Colonic mucosa (tissue), 4 donors: ENCODE measurements around the gene WDR90. TPM values are rescaled to one million over a fixed set of nuclear protein-coding genes. Genes with fewer than 3 reads are reported as not detected.
A peak's percentile ranks its signal among the peaks of the same experiment; 100 is the strongest.

ENCODE experiments used
- DNase-seq: peaks from one replicate; pipeline ENCODE4 v3.0.0-alpha.2; 2020
- H3K27ac ChIP-seq: fragments of 200-600 bp; one replicate; pipeline ENCODE4 v1.8.0; 2021
- H3K27me3 ChIP-seq: fragments of 200-600 bp; one replicate; pipeline ENCODE4 v1.8.0; 2021
- H3K36me3 ChIP-seq: fragments of 200-600 bp; one replicate; pipeline ENCODE4 v1.8.0; 2021
- H3K4me1 ChIP-seq: fragments of 200-600 bp; one replicate; pipeline ENCODE4 v1.8.0; 2021; ENCODE audit warnings: mild to moderate bottlenecking
- H3K4me3 ChIP-seq: fragments of 200-600 bp; one replicate; pipeline ENCODE4 v1.8.0; 2021
- H3K9ac ChIP-seq, 2 donors: one replicate each; pipeline ENCODE4 v1.7.0; 2013; ENCODE audit warnings: control low read depth in 2 of 2, low read depth in 2 of 2, low read length in 2 of 2
- H3K9me3 ChIP-seq: fragments of 200-600 bp; one replicate; pipeline ENCODE4 v1.8.0; 2021
- intact Hi-C: fragments of 100-400 bp; cut with DNase I; formaldehyde crosslinking; loops from one replicate; pipeline ENCODE4 v1.14.1; 2022
- total RNA-seq, 2 donors: library from RNA; stranded (reverse); fragmentation: NEBNext Ultra II Directional in 1 of 2; extraction: Animal tissue kit (Norgen Biotek cat#: 25700) in 1 of 2; gene quantifications; one replicate each; pipeline ENCODE4 v1.2.1, GENCODE V29; 2021
- TF ChIP-seq, protein P1 (sequence below): fragments of 200-600 bp; IDR thresholded peaks from one replicate; pipeline ENCODE4 v1.8.0; 2022; ENCODE audit warnings: antibody characterized with exemption, mild to moderate bottlenecking
- donor health status: healthy.
- donor health status: DM: no; HTN: no; CAD: no.
- donor health status: DM: no; HTN: no; CAD: no.

WDR90 gene
- total RNA-seq, 2 donors from 2014 or later, result 25.1 to 122 TPM

DNA sequence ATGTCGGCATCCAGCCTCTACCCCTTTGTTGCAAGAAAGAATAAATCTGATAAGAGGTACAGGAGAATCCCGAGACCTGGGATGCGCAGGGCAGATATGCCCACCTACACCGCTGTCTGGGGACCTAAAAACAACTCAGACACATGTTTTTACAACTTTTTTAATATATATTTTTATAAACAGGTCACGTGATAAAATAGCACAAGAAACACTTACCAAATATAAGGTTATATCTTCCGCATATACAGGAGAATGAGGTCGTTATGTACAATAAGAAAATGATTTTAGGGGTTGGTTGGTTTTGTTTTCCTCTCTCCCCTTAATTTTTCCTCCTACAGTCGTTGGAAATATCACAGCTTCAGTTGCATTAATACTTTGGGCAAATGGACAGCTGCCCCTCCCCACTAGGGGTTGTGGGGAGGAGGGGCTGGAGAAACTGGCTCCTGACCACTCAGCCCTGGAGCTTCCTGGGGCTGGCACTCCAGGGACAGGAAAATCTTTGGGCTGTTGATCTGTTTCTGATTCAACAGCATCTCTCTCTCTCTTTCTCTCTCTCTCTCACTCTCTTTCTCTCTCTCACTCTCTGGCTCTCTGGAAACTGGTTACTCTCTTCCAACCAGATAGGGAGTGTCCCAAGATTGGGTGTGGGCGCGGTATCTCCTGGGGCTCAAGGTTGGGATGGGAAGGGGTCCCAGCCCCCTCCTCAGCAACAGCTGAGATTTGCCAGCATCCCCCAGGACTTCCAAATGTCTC is 43.4 kb downstream of the WDR90 start:
- Histone ChIP-seq H3K9ac (no peak overlapping the region), H3K9me3 (no peaks in the 10 kb centered on the region), H3K27me3 (peaks cover 23% of the 10 kb centered on the region), H3K4me1 (peaks cover 18% of the 10 kb centered on the region), H3K4me3 (no peak overlapping the region), H3K27ac (no peak overlapping the region), H3K36me3 (no peaks in the 10 kb centered on the region)
- DNase-seq, result no peak
- TF ChIP-seq, protein P1, sequence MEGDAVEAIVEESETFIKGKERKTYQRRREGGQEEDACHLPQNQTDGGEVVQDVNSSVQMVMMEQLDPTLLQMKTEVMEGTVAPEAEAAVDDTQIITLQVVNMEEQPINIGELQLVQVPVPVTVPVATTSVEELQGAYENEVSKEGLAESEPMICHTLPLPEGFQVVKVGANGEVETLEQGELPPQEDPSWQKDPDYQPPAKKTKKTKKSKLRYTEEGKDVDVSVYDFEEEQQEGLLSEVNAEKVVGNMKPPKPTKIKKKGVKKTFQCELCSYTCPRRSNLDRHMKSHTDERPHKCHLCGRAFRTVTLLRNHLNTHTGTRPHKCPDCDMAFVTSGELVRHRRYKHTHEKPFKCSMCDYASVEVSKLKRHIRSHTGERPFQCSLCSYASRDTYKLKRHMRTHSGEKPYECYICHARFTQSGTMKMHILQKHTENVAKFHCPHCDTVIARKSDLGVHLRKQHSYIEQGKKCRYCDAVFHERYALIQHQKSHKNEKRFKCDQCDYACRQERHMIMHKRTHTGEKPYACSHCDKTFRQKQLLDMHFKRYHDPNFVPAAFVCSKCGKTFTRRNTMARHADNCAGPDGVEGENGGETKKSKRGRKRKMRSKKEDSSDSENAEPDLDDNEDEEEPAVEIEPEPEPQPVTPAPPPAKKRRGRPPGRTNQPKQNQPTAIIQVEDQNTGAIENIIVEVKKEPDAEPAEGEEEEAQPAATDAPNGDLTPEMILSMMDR, result no peak
- intact Hi-C loops, result no loop called here

DNA sequence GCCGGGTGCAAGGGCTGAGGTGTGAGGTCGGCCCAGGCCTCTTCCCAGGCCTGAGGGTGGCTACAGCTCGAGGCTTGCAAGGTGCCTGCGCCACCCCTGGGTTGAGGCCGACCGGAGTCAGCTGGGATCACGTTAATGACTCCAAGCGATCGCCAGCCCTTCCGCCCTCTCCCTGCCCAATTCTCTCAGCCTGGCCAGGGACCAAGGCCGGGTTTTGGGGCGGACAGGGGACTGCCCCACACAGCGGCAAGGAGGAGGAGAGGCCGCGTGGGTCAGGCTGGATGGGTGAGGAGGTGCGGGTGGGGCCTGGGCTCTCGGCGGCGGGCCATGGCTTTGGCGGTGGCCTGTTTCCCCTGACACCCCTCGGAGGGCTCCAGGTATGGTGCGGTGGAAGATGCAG is 44.2 kb downstream of the WDR90 start:
- DNase-seq, result no peak
- Histone ChIP-seq H3K9me3 (no peaks in the 10 kb centered on the region), H3K27me3 (peaks cover 23% of the 10 kb centered on the region), H3K4me3 (no peak overlapping the region), H3K4me1 (peaks cover 18% of the 10 kb centered on the region), H3K9ac (no peak overlapping the region), H3K27ac (no peak overlapping the region), H3K36me3 (no peaks in the 10 kb centered on the region)
- intact Hi-C loops, result no loop called here
- TF ChIP-seq, protein P1, result no peak

DNA sequence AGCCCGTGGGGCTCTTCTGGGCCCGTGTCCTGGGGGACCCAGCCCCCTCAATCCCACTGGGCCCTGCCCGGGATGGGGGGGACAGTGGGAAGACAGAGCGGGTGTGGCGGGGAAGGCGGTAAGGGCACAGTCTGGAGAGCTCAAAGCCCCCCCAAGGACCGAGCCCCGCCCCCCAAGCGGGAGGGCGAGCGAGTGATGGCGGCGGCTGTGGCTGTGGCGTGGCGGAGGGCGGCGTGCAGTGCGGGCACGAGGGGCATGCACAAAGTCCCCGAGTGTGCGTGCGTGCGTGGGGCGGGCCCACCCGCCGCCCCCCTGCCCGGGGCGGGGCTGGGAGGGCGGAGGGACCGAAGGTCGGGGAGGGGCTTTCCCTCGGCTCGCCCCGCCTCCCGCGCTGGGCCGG is 44.6 kb downstream of the WDR90 start:
- intact Hi-C loops, result no loop called here
- H3K9me3 ChIP-seq, result no peaks in the 10 kb centered on the region
- H3K4me1 ChIP-seq, result peaks cover 16% of the 10 kb centered on the region
- TF ChIP-seq, protein P1, result no peak
- H3K27ac ChIP-seq, result no peak overlapping the region
- H3K9ac ChIP-seq, result no peak overlapping the region
- no peaks in the 10 kb centered on the region for H3K36me3 ChIP-seq
- H3K27me3 ChIP-seq, result peaks cover 23% of the 10 kb centered on the region
- H3K4me3 ChIP-seq, result no peak overlapping the region
- DNase-seq, result no peak

DNA sequence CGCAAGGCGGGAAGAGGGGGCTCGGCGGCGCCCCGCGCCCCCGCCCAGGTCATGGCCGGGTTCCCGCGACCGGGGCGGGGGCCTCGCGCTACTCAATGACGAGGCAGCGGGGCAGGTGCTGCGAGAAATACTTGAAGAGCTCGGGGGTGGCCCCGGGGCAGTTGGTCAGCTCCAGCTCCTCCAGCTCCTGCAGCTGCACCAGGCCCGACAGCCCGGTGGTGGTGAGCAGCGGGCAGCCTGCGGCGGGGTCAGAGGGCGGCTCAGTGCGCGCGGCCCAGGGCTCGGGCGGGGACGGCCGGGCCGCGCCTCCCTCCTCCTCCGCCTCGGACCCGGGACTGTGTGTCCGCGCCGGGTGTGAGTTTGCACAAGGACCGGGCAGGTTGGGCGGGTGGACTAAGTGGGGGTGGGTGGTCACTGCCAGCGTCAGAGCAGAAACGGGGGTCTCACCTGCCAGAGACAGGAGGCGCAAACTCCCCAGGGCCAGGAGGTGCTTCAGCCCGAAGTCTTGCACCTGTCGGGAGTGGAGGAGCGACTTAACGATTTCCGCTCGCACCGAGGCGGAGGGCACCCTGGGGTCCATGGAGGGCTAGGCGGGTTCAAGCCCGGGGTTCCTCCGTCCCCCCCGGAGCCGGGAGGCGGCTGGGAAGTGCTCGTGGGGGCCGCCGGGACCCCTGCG is 45.2 kb downstream of the WDR90 start:
- peaks cover 10% of the 10 kb centered on the region for H3K4me1 ChIP-seq
- H3K36me3 ChIP-seq, result no peaks in the 10 kb centered on the region
- intact Hi-C loops, result no loop called here
- H3K9ac ChIP-seq, result no peak overlapping the region
- H3K9me3 ChIP-seq, result no peaks in the 10 kb centered on the region
- H3K27me3 ChIP-seq, result peaks cover 23% of the 10 kb centered on the region
- no peak for DNase-seq
- no peak overlapping the region for H3K27ac ChIP-seq
- H3K4me3 ChIP-seq, result peak overlapping the region; percentile 27
- TF ChIP-seq, protein P1, result no peak

DNA sequence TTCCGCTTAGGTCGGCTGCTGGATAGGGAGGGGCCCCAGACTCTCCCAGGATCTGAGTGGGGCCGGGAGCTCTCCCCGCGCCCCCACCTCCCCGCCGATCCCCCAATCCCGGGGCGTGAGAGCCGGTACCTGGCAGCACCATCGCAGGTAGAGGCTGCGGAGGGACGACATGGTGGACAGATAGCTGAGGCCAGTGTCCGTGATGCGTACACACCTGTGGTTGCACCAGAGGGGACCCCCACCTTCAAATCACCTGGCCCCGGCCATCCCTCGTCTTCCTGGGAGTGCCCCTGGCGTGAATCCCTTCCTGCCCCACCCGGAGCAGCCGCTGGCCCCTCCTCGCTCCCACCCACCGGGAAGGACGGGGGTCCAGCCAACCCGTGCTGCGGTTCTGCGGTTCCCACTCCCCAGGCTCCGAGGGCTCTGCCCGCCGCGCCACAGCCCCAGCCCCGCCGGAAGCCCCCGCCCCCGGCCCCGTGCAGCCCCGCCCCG is 45.7 kb downstream of the WDR90 start:
- TF ChIP-seq, protein P1, result no peak
- peaks cover 8% of the 10 kb centered on the region for H3K4me1 ChIP-seq
- H3K9me3 ChIP-seq, result no peaks in the 10 kb centered on the region
- intact Hi-C loops, result no loop called here
- no peak for DNase-seq
- no peak overlapping the region for H3K9ac ChIP-seq
- peaks cover 25% of the 10 kb centered on the region for H3K27me3 ChIP-seq
- no peak overlapping the region for H3K27ac ChIP-seq
- no peaks in the 10 kb centered on the region for H3K36me3 ChIP-seq
- H3K4me3 ChIP-seq, result peak overlapping the region; percentile 27
